NK-92 (cell line): Measurements from ENCODE around the gene ARHGEF1.

ENCODE experiments used
- DNase-seq: peaks from one replicate; lab custom pipeline; 2025; ENCODE audit not compliant: unreplicated experiment; lab: John Stamatoyannopoulos, UW

ARHGEF1 gene

DNA sequence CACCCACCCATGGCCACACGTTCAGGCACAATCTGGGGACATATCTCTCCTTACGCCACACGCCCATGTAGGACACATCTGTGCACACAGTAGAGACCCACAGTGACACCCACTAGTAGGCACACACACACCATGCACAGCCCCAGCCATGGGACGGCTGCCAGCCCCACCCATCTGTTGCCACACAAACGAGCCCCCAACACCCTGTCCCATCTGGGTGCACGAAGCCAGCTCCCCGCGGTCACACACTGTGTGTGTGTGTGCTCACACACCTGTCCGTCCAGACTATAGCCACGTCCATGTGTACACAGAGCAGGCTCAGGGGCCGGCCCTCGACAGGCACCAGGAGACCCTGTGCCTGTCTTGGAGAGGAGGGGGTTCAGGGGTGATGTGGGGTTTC, 34.7 kb downstream of the ARHGEF1 start:
- no peak for DNase-seq

DNA sequence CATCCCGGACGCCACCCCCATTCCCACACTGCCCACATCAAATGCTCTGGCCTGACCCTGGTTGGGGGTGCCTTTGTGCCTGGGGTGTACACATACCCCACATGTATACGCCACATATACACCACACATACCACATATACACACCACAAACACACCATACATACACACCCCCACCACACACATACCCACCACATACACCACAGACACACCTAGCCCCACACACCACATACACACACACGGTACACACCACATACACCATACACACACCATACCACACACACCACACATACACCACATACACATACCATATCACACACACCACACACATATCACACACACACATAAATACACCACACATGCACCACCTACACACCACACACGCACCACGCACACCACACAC, 35.1 kb downstream of the ARHGEF1 start:
- no peak for DNase-seq

DNA sequence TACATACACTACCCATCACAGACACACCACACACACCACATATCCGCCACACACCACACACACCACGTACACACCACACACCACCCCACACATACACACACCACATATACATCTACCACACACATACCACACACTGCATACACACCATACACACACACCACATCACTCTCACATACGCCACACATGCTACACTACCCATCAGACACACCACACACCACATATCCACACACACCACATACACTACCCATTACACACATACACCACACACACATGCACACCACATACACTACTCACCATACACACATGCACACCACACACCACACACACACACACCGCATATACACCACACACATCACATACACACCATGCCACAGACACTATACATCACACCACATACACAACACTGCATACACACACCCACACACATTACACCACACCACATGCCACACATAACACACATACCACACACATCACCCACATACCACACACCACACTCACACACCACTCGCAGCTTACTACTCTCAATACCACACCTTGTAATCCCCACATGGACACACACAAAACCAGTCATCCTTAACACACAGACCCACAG, 35.8 kb downstream of the ARHGEF1 start:
- DNase-seq: no peak

DNA sequence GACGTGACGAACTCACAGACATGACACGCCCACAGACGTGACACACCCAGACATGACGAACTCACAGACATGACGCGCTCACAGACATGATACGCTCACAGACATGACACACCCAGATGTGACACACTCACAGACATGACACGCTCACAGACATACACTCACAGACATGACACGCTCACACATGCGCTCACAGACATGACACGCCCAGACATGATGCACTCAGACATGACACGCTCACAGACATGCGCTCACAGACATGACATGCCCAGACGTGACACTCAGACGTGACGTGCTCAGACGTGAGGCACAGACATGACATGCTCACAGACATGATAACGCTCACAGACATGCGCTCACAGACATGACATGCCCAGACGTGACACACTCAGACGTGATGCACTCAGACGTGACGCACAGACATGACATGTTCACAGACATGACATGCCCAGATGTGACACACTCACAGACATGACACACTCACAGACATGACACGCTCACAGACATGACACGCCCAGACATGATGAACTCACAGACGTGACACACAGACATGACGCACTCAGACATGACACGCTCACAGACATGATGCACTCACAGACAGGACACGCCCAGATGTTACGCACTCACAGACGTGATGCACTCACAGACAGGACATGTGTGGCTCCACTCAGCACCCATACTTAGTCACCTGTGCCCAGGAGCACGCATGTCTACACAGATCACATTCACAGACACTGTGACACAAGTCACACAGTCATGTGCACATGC, 37.1 kb downstream of the ARHGEF1 start:
- DNase-seq: no peak

DNA sequence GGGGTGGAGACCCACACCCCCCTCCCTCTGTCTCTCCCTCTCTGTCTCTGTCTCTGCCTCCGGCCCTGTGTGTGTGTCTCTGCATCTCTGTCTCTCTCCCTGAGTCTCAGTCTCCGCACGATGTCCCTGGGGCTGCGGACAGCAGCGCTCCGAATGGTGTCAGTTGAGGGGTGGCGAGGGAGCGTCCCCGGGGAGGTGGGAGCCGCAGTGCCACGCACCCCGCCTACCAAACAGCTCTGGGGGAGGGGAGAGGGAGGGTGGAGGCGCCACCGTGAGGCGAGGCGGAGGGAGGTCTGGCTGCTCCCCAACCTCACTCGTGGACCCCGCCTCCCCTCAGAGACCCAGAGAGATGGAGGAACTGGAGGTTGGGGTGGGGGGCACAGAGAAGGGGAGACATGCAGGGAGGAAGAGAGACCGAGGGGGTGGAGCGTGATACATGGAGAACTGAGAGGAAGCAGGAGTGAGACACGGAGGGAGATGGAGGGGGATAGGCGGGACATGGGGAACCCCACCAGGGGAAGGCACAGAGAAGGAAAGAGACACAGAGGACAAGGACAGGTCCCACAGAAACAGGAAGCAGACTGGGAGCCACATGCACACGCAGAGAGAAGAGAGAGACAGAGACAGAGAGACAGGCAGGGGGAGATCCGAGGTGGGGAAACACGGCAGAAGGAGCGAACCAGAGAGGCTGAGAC, 38.0 kb downstream of the ARHGEF1 start:
- DNase-seq: no peak

DNA sequence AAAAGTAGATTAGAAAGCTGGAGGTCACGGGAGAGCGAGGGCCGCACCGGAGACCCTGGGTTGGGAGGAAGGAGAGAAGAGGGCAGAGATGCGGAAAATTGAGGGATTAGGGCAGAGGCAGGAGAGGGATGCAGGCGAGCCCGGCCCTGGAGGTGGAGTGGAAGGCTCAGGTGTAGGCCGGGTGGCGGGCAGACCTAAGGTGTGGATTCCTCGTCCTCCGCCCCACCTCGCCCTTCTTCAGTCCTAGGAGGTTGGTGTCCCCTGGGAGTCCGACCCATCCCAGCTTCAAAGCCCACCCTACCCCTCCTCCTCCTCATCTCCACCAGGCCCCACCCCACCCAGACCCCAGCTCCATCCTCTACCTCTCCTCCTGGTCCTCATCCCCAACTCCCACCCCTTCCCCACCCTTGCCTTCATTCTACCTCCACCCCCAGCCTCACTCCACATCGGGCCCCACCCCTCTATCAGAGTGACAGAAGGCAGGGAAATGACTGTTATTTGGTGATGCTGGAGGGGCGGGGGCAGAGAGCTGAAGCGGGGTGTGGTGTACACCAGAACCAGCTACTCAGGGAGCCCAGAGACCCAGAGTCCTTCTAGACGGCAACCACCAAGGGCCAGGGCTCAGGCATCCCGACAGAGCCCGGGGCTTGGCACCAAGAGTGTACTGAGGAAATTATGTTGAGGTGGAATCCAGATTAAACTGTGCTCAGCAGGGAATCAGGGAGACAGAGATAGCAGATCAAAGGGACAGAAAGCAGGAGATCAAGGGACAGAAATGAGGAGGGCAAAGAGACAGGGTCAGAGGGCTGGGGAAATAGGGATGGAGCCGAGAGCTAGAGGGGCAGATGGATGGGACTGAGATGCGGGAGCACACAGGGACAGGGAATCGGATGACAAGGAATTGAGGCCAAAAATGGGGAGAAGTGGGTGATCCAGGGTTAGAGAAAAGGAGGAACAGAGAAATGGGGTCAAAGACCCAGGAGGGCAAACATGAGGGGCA, 38.9 kb downstream of the ARHGEF1 start:
- DNase-seq: no peak

DNA sequence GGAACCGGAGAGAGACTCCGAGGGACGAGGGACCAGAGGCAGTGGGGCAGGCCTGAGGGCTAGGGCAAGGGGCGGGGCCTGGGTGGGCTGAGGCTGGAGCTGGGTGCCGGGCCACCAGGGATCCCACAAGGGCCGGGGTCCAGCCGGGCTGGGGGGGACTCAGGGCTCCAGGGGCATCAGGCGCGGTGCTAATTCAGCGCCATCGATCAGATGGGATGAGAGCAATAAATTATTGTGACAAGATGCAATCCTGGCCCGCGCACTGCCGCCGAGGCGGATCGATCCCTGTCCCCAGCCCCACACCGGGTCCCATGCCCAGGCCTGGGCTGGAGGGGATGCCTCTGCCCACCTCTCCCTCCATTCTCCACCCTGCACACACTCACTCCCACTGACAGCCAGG, 39.6 kb downstream of the ARHGEF1 start:
- DNase-seq: no peak

DNA sequence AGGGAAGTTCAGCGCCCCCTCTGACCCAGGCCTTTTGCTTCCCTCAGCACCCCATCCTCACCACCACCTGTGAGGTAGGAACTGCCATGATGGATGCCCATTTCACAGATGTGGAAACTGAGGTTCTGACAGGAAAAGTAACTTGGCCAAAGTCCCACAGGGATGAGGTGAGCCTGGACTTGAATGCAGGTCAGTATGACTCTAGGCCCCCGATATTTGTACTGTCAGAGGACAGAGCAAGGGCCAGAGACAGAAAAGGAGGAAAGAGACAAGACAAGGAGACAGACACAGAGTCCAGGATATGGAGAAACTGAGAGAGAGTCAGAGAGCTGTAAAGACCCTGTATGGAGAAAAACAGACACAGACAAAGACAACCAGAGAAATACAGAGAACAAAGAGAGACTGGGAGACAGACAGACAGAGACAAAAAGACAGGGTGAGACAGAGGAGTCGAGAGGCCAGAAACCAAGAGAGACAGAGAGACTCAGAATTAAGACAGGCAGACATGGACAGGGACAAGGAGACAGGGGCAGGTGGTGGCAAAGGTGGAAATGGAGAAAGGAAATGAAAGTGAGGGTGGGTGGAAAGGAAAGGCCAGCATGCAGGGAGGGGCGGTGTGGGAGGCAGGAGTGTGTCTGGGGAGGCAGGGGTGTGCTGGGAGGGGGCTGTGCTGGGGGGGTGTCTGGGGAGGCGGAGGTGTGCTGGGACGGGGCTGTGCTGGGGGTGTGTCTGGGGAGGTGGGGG, 40.2 kb downstream of the ARHGEF1 start:
- DNase-seq: no peak

DNA sequence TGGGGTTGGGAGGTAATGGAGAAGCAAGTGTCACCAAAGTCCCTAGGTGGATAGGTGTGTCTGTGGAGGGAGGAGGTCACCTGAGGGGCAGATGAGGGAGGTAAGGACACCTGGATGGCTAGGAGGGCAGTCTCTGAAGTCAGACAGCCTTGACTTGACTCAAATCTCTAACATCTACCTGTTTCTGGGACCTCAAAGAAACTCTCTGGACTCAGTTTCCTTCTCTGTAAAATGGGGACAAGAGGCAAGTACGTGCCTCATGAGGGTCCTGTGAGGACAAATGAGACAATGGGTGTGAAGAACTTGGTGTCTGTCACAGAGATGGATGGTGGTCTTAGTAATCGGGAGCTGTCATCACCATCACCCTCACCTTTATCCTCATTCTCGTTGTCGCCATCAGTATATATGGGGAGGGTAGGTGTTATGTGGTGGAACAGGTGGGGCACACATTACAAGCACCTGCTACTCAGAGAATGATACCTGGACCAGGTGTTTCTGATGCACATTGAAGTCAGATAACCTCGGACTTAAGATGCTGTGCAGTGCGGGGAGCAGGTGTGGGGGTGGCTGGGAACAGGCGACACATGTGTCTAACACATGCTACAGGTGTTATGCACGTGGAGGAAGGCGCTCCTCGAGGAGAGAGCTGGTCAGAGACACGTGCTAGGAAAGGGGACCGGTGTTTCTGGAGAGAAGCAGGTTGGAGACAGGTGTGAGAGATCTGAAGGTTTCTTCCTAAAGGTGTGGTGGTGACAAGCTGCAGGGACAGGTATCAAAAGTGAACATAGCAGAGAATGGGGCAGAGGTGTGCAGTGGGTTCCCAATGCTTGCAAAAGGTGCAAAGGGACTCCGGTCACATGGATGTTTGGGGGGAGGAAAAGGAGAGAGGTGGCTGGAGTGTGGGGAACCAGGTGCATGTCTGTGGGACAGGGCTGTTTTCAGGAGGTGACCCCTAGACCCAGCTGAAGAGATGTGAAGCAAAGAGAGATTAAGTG, 41.5 kb downstream of the ARHGEF1 start:
- DNase-seq: no peak

DNA sequence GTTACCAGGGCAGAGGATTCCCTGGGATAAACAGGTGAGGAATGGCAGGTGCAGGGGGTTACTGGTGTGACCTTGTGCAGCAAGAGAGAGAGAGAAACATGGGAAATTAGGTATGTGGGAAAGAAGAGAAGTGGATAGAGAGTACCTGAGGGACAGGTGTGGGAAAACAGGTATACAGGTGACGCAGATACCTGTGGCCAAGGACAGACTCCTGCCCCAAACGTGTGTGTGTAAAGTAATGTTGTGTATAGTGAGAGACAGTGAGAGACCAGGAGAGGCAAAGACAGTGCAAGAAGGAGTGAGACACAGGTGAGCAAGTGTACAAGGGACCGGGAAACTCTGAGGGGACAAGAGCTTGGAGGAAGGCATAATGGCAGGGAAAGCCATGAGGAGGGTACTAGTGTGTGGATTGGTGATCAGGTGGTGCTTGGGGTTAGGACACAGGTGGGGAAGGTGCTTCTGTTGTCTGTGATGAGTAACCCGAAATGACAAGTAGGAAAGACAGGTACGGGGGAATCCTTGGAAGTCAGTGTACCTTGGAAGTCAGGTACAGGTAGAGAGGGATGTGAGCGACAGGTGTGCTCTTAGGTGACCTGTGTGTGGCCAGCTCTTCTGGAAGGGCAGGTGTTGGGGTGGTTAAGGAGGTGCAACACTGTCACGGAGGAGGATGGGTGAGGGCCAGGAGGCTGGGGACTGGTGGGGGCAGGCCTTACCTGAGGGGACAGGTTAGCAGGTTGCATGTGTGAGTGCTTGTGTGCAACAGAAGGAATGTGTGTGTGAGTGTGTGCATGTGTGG, 42.4 kb downstream of the ARHGEF1 start:
- DNase-seq: no peak

DNA sequence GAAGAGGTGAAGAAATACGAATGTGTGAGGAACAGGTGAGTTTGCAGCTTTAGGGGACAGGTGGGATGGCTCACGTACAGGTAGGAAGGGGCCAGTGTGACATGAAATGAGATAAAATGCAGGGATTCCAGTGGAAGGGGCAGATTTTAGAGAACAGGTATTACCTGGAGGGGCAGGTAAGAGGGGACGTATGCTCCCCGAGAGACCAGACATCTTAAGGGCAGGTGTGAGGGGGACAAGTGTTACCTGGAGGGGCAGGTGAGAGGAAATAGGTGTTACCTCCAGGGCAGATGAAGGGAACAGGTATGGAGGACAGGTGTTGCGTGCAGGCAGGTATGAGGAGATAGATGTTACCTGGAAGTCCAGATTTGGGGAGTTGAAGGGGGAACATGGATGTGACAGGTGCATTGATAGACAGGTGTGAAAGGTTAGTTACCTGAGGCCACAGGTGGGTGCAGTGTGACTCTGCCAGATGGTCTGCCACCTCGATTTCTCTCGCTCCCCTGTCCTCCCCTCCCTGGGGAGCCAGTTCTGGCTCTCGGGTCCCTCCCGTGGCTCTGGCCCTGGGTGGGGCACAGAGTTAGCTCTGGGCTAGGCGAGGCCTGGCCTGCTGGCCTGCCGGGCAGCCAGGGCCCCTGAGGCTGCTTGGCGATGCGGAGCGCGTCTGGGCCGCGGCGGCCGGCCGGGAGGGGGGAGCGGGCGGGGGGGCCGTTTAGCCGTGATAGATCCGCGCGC, 43.2 kb downstream of the ARHGEF1 start:
- DNase-seq: no peak

DNA sequence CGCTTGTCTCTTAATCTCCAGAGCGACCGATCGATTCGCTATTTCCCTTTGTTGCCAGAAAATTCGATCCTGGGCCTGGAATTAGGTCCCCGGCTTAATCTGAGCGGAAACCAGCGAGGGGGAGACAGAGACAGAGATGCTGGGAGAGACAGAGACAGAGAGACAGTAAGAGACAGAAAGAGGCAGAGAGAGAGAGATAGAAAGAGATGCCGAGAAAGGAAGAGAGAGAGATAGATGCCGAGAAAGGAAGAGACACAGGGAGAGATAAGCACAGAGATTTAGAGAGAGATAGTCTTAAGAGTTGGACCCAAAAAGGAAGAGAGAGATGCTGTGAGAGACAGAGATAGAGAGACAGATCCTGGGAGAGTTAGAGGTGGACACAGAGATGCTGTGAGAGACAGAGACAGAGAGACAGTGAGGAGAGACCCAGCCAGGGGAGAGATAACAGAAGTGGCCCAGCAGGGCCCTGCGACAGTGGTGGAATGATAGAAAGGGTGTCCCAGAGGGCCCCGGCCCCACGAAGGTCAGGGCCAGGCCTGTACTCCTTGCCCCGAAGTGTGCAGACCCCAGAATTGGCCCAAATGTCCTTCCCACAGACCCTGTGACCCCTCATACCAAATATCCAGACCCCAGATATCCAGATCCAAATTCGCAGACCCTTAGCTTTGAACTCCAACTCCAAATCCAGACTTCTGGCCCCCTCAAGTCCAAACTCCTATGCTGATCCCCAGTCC, 43.9 kb downstream of the ARHGEF1 start:
- no peak for DNase-seq

DNA sequence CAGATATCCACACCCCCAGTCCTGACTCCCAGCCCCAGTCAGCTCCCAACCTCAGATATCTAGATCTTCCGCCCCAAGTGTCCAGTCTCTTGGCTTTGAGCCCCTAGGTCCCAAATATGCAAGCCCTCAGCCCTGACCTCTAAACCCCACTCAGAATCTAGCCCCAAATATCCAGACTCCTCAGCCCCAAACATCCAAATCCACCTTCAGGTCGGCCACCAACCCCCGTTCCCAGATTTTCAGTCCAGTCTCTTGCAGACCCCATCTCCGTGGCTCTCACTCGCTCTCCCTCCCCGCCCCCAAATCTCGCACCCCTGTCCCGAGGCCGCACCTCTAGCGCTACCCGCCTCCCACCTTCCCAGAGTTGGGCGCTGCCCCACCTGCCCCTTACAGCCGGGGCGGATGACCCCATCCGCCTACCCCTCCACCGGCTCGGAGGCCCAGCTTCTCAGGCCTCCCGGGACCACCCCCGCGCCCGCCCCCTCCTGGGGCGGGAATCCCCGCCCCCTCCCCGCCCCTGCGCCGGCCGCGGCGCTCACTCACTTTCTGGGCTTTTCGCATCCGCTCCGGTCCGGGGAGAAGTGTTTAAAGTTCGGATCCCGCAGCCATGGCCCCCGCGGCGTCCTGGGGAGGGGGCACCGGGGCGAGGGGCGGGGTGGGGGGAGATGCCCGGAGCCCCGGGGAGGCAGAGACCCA, 44.7 kb downstream of the ARHGEF1 start:
- no peak for DNase-seq

DNA sequence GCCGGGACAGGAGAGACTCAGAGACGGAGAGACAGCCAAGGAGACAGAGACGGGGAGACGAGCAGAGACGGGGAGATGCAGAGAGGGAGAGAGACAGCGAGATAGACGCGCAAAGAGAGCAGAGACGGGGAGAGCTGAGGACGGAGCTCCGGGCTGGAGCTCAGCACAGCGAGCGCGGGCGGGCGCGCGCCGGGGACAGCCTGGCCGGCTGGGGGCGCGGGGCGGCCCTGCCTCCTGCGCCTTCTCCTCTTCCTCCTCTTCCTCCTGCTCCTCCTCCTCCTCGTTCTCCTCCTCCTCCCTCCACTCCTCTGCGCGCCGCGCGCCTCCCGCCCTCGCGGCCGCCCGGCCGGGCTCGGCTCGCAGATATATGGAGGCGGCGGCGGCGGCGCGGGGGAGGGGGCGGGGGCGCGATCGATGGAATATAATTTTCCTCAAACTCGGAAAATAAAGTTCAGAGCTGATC, 45.3 kb downstream of the ARHGEF1 start, which contains the start of gene ERFL:
TSS of gene ERFL (minus strand) at position 229 of the 463 bp plus-strand sequence. CDS start 15,530 bp downstream, outside the sequence.
- no peak for DNase-seq

DNA sequence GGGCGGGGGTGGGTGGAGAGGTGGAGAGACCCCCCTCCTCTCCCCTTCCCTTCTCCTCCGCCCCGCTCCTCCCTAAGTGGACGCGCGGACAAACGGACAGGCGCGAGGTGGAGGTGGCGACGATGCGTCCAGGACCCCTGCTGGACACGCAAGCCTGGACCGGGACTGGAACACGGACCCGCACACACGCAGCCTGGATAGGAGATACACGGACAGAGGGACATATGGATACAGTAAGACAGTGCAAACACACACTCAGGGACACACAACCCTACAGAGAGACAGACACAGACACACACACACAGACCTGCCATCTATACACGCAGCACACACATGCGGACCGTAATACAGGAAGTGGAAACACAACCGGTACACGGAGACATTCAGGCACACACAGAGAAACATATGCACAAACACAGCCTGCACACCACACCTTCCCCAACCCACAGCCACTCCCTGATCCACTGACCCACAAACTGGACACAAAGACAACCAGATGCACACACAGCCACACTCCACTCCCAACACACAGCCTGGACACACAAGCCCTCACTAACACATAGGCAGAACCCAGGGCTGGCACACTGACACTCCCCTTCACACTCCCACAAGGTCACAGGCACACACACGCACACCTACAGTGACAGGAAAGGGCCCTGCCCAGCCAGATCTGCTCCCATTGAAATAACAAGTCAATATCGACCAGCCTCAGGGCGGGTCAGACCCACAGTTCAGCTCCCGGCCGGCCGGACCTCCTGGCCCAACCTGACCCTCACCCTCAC, 46.0 kb downstream of the ARHGEF1 start:
- DNase-seq: no peak
